Lower leg skin (tissue), 3 donors: ENCODE data around the gene RABGGTA.

Experiments used
- POLR2A ChIP-seq, 2 donors: fragments of 450-650 bp; IDR thresholded peaks; one replicate each; pipeline ENCODE4 v1.6.1; 2016 to 2017; ENCODE audit warnings: antibody characterized with exemption in 2 of 2, mild to moderate bottlenecking in 1 of 2, moderate library complexity in 1 of 2
- TF ChIP-seq, protein P1 (sequence below), 3 donors: fragments of 450-650 bp; IDR thresholded peaks; one replicate each; pipeline ENCODE4 v1.5.1; 2016; ENCODE audit warnings: antibody characterized with exemption in 3 of 3, mild to moderate bottlenecking in 3 of 3, moderate library complexity in 2 of 3

DNA sequence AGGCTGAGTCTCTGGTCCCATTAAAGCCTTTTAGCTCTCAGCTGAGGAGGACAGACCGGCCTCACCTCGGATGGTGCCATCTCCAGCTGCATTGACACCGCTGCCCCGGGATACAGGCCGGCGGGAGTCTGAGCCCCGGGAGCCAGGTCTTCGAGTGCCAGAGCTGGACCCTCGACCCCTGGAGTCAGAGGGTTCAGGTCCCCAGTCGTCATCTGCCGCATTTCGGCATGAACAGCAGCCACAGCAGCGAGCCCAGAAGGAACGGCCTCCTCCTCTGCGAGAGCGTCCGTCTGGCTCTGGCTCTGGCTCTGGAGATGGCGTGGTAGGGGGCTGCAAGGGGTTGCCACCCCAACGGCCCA is 9.4 kb downstream of the RABGGTA start:
- TF ChIP-seq POLR2A (IDR thresholded peaks at IDR 0.05): no peak
- TF ChIP-seq, protein P1, sequence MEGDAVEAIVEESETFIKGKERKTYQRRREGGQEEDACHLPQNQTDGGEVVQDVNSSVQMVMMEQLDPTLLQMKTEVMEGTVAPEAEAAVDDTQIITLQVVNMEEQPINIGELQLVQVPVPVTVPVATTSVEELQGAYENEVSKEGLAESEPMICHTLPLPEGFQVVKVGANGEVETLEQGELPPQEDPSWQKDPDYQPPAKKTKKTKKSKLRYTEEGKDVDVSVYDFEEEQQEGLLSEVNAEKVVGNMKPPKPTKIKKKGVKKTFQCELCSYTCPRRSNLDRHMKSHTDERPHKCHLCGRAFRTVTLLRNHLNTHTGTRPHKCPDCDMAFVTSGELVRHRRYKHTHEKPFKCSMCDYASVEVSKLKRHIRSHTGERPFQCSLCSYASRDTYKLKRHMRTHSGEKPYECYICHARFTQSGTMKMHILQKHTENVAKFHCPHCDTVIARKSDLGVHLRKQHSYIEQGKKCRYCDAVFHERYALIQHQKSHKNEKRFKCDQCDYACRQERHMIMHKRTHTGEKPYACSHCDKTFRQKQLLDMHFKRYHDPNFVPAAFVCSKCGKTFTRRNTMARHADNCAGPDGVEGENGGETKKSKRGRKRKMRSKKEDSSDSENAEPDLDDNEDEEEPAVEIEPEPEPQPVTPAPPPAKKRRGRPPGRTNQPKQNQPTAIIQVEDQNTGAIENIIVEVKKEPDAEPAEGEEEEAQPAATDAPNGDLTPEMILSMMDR (IDR thresholded peaks at IDR 0.05): no peak
